Endometrial microvascular endothelial cells (primary cell): ENCODE data around the gene RAI14. TPM values are rescaled to one million over a fixed set of nuclear protein-coding genes. Genes with fewer than 3 reads are reported as not detected.

Source experiments
- in situ Hi-C: cut with HindIII; loops from 2 replicates; pipeline ENCODE4 v1.10.0; 2017; ENCODE audit warnings: low sequenced_read_pairs, low pct_unique_long_range_greater_than_20kb; ENCODE audit errors: inconsistent ontology term
- total RNA-seq: library from RNA; depleted of rRNA; stranded (reverse); fragments of >200 nt; gene quantifications from one replicate; pipeline ENCODE4 v1.2.3, GENCODE V29; 2015; ENCODE audit errors: inconsistent ontology term

The RAI14 gene
- total RNA-seq, 1 donor from 2014 or later, result 126 TPM

GRCh38 chr5:34632807-34633422 lies 23.2 kb upstream of the RAI14 start:
- in situ Hi-C loops, result no loop called here

- in situ Hi-C loops, result no loop called here
Measured at GRCh38 chr5:34639852-34640626, 16.1 kb upstream of the RAI14 start.

- in situ Hi-C loops, result no loop called here
Measured at GRCh38 chr5:34648039-34648839, 7.9 kb upstream of the RAI14 start.

- in situ Hi-C loops, result no loop called here
Measured at GRCh38 chr5:34648840-34649158, 7.3 kb upstream of the RAI14 start.

GRCh38 chr5:34651791-34652190 lies 4.3 kb upstream of the RAI14 start:
- in situ Hi-C loops, result no loop called here

GRCh38 chr5:34652466-34652865 lies 3.7 kb upstream of the RAI14 start:
- in situ Hi-C loops, result no loop called here

- in situ Hi-C loops, result no loop called here
Measured at GRCh38 chr5:34652914-34653313, 3.2 kb upstream of the RAI14 start.

- in situ Hi-C loops, result no loop called here
Measured at GRCh38 chr5:34653708-34654107, 2.4 kb upstream of the RAI14 start.

- in situ Hi-C loops, result no loop called here
Measured at GRCh38 chr5:34655354-34655991, 655 bp upstream of the RAI14 start.

- in situ Hi-C loops, result no loop called here
Measured at GRCh38 chr5:34656700-34657273, 659 bp downstream of the RAI14 start.

- in situ Hi-C loops, result no loop called here
Measured at GRCh38 chr5:34657274-34657921, 1.3 kb downstream of the RAI14 start.

- in situ Hi-C loops, result no loop called here
Measured at GRCh38 chr5:34657988-34658387, 1.9 kb downstream of the RAI14 start.

- in situ Hi-C loops, result no loop called here
Measured at GRCh38 chr5:34659168-34659567, 3.0 kb downstream of the RAI14 start.

GRCh38 chr5:34660444-34660843 lies 4.3 kb downstream of the RAI14 start:
- in situ Hi-C loops, result no loop called here

GRCh38 chr5:34663771-34664496 lies 7.8 kb downstream of the RAI14 start:
- in situ Hi-C loops, result no loop called here

GRCh38 chr5:34666392-34667080 lies 10.4 kb downstream of the RAI14 start:
- in situ Hi-C loops, result no loop called here

GRCh38 chr5:34667705-34668104 lies 11.6 kb downstream of the RAI14 start:
- in situ Hi-C loops, result no loop called here
